Stimulated activated CD4-positive, alpha-beta T cell treated with anti-CD3 and anti-CD28 coated beads, Interleukin-15, amount 100 ng/mL, for 48 hours (primary cell): ENCODE measurements around the gene CIDEA.
"Not testable (repeated sequence)": the region's sequence is repeated elsewhere in the genome, so short reads cannot be mapped to it uniquely, and the experiment has no call there.

ENCODE experiments used
- DNase-seq, 2 donors: peaks; one replicate each; pipeline ENCODE4 v3.0.0-alpha.2; 2020; ENCODE audit warnings: low read depth in 2 of 2

Gene CIDEA, protein sequence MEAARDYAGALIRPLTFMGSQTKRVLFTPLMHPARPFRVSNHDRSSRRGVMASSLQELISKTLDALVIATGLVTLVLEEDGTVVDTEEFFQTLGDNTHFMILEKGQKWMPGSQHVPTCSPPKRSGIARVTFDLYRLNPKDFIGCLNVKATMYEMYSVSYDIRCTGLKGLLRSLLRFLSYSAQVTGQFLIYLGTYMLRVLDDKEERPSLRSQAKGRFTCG

DNA sequence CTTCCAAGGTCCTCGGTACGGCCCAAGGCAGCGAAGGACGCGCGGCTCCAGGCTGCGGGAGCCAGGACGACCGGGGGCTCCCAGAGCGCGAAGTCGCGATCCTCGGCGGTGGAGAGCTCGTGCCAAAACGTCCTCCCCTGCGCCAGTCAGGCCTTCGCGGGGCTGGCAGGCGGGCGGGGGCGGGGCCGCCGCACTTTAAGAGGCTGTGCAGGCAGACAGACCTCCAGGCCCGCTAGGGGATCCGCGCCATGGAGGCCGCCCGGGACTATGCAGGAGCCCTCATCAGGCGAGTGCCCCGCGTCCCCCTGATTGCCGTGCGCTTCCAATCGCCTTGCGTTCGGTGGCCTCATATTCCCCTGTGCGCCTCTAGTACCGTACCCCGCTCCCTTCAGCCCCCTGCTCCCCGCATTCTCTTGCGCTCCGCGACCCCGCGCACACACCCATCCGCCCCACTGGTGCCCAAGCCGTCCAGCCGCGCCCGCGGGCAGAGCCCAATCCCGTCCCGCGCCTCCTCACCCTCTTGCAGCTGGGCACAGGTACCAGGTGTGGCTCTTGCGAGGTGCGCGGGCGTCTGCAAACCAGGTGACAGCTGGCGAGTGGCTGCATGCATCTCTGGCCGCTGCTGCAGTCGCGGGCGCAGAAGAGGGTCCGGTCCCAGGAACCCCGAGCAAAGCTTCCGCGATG lies at the start of gene CIDEA:
CIDEA (plus strand) TSS at position 226 of the 684 bp plus-strand sequence; CDS start at position 249, 23 bp downstream.
- no peak for DNase-seq

DNA sequence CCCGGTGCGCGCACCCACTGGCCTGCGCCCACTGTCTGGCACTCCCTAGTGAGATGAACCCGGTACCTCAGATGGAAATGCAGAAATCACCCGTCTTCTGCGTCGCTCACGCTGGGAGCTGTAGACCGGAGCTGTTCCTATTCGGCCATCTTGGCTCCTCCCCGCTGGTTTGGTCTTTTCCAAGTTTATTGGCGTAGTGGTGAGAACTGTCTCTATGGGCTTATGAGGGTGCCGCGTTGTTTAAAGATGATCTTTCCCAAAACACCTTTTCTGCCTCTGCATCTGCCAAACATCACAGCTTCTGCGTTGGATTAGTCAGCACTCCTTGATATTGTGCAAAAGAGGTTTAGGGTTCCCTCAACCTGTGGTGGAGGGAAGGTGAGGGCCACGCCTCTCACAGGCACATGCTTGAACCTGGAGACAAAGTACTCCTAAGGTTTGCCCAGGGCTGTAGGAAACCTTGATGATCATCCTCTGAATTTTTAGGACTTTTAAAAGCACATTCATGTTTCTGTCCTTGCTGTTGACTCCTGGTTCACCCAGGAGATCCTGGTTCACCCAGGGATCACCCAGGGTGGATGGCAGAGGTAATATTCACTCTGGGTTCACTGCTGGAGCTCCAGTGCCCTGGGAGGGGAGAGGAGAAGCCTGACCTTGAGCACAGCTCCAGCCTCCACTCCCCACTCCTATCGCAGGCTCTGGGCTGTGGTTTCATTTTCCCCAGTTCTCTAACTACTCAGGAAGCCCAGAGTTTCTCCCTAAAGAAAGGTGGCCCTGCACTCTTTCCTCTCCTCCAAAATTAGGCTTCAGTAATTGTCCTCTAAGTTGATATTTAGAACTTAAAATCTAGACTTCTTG lies 45.6 kb upstream of the CIDEA start:
- DNase-seq: not testable (repeated sequence)

DNA sequence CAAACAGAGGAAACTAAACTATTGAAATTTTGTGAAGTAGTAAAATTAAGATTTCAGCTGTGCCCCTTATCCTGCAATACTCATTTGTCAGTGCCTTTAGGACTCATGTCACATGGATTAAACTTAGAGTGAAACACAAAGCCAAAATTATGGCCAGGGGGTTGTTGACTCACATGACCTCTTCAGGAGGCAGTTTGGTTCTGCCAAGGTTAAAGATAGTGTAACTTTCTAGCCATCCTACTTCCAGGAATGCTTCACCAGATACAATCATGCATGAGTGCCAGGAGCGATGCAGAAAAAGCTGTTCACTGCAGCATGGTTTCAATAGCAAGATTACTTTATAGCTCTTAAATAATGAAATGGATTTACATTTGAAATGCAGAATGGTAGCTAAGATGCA lies 41.9 kb upstream of the CIDEA start:
- not testable (repeated sequence) for DNase-seq

DNA sequence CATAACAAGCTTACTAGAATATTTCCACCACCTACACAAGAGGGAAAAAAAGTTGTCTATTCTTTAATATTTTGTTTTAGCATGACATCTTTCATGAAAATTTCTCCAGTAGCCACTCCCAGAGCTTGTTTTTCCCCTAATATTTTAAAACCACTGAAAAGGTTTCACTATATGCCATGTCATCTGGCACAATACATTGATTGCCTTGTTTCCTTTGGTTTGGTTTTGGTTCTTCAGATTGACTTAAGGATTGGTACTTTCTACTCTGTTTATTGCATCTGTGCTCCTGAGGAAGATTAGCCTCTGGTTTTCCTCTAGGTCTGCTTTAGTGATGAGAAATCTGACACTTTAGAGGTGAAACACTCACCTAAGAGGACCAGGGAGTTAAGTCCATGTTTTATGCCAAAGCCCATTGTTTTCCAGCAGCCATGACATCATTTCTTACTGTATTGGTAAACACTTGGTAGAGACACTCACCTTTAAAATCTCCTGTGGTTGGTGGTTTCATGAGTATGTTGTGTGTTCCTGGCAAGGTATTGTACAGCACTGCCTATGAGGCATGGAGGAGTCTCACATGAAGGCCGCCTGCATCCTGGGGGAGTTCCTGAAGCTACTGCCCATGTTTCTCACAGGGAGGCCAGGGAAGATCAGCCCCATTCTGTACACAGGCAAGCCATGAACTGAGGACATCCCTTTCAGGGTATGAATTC lies 39.7 kb upstream of the CIDEA start:
- DNase-seq: not testable (repeated sequence)

- not testable (repeated sequence) for DNase-seq
These were observed 37.7 kb upstream of the CIDEA start for GRCh38 chr18:12216471-12216870.

GRCh38 chr18:12218603-12219002 lies 35.6 kb upstream of the CIDEA start:
- DNase-seq: not testable (repeated sequence)

DNA sequence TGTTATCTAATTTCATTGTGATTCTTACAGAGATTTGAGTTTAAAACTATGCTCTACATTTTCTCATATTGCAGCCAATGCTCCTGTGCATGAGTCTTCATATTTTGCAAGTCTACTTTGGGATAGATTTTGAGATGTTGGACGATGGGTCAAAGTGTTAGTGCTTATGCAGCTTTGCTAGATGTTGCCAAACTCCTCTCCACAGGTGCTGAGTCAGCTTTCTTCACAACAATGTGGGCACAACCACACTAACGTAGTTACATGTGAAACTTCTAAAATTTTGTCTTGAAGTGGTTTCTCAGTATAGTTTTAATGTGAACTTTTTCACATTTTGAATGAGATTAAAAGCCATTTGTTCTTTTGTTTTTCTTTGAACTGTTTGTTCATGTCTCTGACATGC lies 32.1 kb upstream of the CIDEA start:
- DNase-seq: not testable (repeated sequence)

DNA sequence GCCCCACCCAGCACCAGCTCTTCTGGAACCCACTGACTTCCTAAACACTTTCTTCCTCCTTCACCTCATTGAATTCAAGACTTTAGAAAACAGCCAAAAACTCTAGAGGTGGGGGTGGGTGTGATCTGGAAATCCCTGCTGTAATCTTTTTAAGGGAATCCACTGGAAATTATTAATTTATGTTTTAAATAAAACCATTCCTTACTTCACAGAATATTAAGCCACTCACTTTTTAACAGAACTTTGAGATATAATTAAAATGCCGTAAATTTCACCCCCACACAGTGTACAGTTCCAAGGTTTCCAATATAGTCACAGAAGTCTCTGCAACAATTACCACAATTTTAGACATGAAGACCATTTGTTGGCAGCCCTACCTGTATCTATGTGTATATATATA lies 30.8 kb upstream of the CIDEA start:
- not testable (repeated sequence) for DNase-seq

GRCh38 chr18:12226807-12227206 lies 27.4 kb upstream of the CIDEA start:
- DNase-seq: not testable (repeated sequence)

DNA sequence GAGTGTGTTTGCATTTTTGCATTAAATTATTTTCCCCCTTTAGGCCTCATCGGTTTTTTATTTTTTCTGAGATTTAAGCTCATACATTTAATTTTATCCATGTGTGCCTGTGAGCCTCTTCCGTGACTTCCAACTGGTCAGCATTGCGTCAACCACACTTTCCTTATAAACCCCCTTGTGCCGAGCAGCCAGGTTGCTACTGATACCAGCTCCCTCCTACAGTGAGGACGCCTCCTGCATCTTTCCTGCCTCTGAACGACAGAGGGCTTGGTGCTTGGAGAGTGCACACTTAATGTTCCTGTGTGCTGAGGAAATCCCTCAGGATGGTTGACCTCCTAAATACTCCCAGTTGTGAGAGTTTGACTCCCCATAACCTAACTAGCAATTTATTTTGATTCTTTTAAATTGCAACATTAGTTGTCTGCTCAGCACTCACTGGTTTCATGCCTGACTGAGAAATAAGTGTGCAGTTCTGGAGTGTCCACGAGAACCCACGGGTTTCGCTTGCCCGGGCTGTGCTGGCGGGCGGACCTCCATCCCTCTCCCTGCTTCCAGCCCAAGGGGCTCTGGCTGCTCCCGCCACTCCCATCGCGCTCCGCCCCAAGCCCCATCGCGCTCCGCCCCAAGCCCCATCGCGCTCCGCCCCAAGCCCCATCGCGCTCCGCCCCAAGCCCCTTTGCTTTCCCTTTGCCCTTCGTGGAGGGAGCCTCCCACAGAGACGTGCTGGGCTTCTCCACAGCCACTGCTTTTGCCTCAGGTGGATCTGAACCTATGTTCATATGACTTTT lies 26.6 kb upstream of the CIDEA start:
- DNase-seq: not testable (repeated sequence)

DNA sequence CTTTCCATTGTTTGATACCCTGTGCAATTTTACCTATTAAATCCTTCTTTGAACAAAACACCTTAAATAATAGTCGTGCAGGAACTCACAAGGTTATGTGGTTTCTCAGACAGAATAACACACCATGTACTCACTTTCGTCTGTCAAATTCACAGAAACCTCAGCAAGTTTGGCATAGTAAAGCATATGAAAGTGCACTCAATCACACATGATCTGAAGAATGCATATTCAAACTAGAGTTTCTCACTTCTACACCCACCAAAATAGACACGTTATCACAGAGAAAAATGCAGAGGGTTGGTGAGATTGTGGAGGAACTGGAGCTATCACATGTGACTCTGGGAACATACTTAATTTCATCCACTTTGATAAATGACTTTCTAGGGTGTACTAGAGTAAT lies 25.9 kb upstream of the CIDEA start:
- not testable (repeated sequence) for DNase-seq

DNA sequence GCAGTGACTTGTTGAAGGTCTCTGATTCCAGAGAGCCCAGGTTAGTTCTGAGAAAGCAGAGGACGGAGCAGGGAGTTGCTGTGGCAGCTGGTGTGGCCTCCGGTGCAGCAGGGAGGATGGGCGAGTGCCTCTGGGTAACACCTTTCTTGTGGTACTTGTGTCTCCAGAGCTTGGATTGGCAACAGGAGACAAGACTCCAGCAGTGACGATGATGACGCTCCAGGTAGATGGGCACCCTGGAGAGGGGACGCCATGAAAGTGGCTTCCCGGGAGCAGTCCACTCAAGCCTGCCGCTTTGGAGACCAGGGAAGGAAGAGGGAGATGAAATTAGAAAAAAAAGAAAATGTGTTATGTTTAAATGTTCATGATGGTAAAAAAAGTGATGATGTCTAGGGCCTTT lies 23.6 kb upstream of the CIDEA start:
- not testable (repeated sequence) for DNase-seq

GRCh38 chr18:12231040-12231882 lies 22.9 kb upstream of the CIDEA start:
- no peak for DNase-seq

- DNase-seq: no peak
These were observed 22.2 kb upstream of the CIDEA start for GRCh38 chr18:12231986-12232385.

DNA sequence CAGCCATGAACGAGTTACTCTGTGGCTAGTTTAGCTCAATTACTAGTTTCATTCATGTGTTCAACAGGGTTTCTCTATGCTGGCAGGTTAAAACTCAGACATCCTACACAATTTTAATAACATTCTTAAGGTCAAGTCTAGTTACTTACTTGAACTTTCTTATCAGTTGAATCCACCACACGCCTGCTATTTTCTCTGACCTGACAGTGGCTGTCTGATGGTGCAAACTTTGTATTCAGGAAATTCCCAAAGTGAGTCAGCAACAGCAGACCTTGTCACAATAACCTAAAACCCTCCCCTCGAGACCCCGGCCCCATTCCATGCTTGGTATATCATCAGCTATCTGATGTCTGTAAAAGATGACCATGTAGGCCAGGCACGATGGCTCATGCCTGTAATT lies 20.8 kb upstream of the CIDEA start:
- DNase-seq: no peak

- no peak for DNase-seq
These were observed 19.5 kb upstream of the CIDEA start for GRCh38 chr18:12234451-12235190.

DNA sequence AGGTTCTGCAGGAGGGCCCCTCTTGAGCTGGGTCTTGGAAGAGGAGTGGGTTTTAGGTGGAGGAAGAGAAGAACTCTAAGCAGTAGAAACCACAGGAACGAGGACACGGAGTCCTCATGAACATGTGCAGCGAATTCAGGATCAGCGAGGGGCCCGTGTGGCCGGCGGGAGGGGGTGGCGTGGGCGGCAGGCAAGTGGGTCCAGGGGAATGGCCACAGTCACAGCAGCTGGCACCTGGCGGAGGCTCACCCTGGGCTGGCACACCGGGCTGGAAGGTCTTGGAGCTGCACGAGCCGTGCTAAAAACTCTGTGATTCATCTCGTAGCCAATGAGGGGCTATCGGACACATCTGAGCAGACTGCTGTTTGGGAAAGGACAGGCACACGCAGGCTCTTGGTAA lies 18.0 kb upstream of the CIDEA start:
- DNase-seq: no peak

- DNase-seq: peak; percentile 43 to 66
These were observed 17.0 kb upstream of the CIDEA start for GRCh38 chr18:12236934-12237832.
